ENCODE data around the gene ZNF526.

- no peak for TF ChIP-seq POLR2AphosphoS5 (IDR thresholded peaks at IDR 0.05)
- no peak for TF ChIP-seq CTCF (IDR thresholded peaks at IDR 0.05 in 8 of 11, conservative IDR thresholded peaks at IDR 0.05 in 3 of 11)
Measured at GRCh38 chr19:42189133-42189532, 31.0 kb upstream of the ZNF526 start.
